Esophagus squamous epithelium (tissue), 4 donors: ENCODE measurements around the gene C16orf54.
"Not testable (repeated sequence)": the region's sequence is repeated elsewhere in the genome, so short reads cannot be mapped to it uniquely, and the experiment has no call there.

Experiments used
- POLR2A ChIP-seq, 4 donors: fragments of 450-650 bp; IDR thresholded peaks; one replicate each; pipeline ENCODE4 v1.6.1; 2017; ENCODE audit warnings: antibody characterized with exemption in 4 of 4, mild to moderate bottlenecking in 4 of 4, moderate library complexity in 3 of 4
- TF ChIP-seq, protein P1 (sequence below), 6 experiments: fragments of 450-650 bp in 4 of 6; fragments of 200-600 bp in 2 of 6; sonication (generic) in 2 of 6; IDR thresholded peaks; one replicate each; pipeline ENCODE4 v1.5.1; 2016 to 2019; ENCODE audit warnings: antibody characterized with exemption in 6 of 6, mild to moderate bottlenecking in 4 of 6, moderate library complexity in 4 of 6

DNA sequence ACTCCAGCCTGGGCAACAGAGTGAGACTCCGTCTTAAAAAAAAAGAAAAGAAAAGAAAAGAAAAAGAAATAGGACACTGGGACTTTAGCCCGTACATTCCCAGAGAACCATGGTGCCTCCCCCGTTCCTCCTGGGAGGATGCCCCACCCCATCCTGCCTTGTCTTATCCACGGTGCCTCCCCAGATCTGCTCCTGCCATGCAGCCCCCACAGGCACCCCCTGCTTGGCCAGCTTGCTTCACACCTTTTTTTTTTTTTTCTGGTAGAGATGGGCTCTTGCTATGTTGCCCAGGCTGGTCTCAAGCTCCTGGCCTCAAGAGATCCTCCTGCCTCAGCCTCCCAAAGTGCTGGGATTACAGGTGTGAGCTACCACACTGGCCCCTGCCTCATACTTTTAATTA, 728 bp upstream of the C16orf54 start:
- TF ChIP-seq, protein P1, sequence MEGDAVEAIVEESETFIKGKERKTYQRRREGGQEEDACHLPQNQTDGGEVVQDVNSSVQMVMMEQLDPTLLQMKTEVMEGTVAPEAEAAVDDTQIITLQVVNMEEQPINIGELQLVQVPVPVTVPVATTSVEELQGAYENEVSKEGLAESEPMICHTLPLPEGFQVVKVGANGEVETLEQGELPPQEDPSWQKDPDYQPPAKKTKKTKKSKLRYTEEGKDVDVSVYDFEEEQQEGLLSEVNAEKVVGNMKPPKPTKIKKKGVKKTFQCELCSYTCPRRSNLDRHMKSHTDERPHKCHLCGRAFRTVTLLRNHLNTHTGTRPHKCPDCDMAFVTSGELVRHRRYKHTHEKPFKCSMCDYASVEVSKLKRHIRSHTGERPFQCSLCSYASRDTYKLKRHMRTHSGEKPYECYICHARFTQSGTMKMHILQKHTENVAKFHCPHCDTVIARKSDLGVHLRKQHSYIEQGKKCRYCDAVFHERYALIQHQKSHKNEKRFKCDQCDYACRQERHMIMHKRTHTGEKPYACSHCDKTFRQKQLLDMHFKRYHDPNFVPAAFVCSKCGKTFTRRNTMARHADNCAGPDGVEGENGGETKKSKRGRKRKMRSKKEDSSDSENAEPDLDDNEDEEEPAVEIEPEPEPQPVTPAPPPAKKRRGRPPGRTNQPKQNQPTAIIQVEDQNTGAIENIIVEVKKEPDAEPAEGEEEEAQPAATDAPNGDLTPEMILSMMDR (IDR thresholded peaks at IDR 0.05), result not testable (repeated sequence)
- TF ChIP-seq POLR2A (IDR thresholded peaks at IDR 0.05), result not testable (repeated sequence)
